ENCODE data around the gene C12orf56. TPM values are rescaled to one million over a fixed set of nuclear protein-coding genes. Genes with fewer than 3 reads are reported as not detected.

C12orf56 gene
- total RNA-seq, 2 donors from 2014 or later: not detected

DNA sequence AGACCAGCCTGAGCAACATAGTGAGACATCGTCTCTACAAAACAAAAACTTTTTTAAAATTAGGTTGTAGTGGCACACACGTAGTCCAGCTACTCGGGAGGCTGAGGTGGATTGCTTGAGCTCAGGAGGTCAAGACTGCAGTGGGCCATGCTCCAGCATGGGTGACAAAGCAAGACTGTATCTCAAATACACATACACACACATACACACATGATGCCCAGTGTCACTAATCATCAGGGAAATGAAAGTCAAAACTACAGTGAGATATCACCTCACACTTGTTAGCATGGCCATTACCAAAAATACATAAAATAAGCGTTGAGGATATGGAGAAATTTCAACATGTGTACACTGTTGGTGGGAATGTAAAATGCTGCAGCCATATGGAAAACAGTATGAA, 135.3 kb downstream of the C12orf56 start:
- H3K4me1 Mint-ChIP-seq: no peaks in the 10 kb centered on the region
- H3K27me3 Mint-ChIP-seq: no peaks in the 10 kb centered on the region
- no peak overlapping the region for H3K4me3 Mint-ChIP-seq
- no peak for ATAC-seq (replicated peaks)
- H3K9me3 Mint-ChIP-seq: no peaks in the 10 kb centered on the region
- H3K36me3 Mint-ChIP-seq (ENCODE audit: low read depth): no peaks in the 10 kb centered on the region
- H3K27ac Mint-ChIP-seq: no peak overlapping the region

- H3K27ac Mint-ChIP-seq: no peak overlapping the region
- H3K36me3 Mint-ChIP-seq (ENCODE audit: low read depth): no peaks in the 10 kb centered on the region
- H3K27me3 Mint-ChIP-seq: no peaks in the 10 kb centered on the region
- no peaks in the 10 kb centered on the region for H3K4me1 Mint-ChIP-seq
- H3K4me3 Mint-ChIP-seq: no peak overlapping the region
- ATAC-seq (replicated peaks): no peak
- no peaks in the 10 kb centered on the region for H3K9me3 Mint-ChIP-seq
These were observed 137.2 kb downstream of the C12orf56 start for GRCh38 chr12:64253356-64253755.

DNA sequence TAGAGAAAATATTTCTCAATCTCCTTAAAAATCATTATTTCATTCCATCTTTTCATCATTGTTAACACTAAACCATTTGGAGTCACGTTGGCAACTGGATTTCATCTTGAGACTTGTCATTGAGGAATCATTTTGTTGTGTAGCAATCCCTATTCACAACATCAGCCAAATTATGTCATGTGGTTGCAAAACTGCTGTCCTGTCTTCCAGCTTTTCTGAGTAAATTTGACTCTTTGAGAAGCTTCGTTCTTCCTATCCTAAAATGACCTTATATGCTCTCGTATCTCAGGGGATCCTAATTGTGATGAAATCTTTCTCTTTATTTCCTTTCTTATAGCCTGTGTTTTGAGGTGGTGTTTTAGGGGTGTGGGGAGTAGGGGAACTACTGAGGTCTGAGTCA, 137.9 kb downstream of the C12orf56 start:
- ATAC-seq (replicated peaks): no peak
- H3K4me3 Mint-ChIP-seq: no peak overlapping the region
- H3K4me1 Mint-ChIP-seq: no peaks in the 10 kb centered on the region
- no peaks in the 10 kb centered on the region for H3K27me3 Mint-ChIP-seq
- H3K9me3 Mint-ChIP-seq: no peaks in the 10 kb centered on the region
- H3K27ac Mint-ChIP-seq: no peak overlapping the region
- H3K36me3 Mint-ChIP-seq (ENCODE audit: low read depth): no peaks in the 10 kb centered on the region

GRCh38 chr12:64243809-64244208, 146.7 kb downstream of the C12orf56 start:
- no peak for ATAC-seq (replicated peaks)
- Mint-ChIP-seq H3K27ac (no peak overlapping the region), H3K4me1 (no peaks in the 10 kb centered on the region), H3K27me3 (no peaks in the 10 kb centered on the region), H3K4me3 (no peak overlapping the region), H3K9me3 (no peaks in the 10 kb centered on the region), H3K36me3 (ENCODE audit: low read depth) (no peaks in the 10 kb centered on the region)

DNA sequence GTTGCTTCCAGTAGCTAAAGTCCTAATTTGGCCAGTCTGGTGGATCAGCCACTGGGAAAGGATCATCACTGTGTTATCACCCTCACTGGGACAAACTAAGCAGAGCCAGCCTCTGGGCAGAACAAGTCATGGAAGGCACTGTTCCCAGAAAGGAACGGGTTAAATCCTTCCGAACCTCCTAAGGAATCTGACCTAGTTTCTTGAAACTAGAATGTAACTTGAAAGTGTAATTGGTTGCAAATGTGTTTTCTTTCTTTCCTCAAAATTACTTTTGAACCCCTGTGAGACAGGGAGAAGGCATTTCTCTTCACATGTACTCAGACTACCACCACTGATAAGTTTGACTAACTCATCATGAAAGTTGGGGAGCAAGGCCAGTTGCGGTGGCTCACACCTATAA, 149.8 kb downstream of the C12orf56 start:
- Mint-ChIP-seq H3K27me3 (peaks cover 4% of the 10 kb centered on the region), H3K9me3 (no peaks in the 10 kb centered on the region), H3K36me3 (ENCODE audit: low read depth) (no peaks in the 10 kb centered on the region), H3K4me3 (no peak overlapping the region), H3K27ac (no peak overlapping the region), H3K4me1 (no peaks in the 10 kb centered on the region)
- ATAC-seq (replicated peaks): no peak

GRCh38 chr12:64237382-64237781, 153.2 kb downstream of the C12orf56 start:
- Mint-ChIP-seq H3K27me3 (peaks cover 4% of the 10 kb centered on the region), H3K27ac (no peak overlapping the region), H3K36me3 (ENCODE audit: low read depth) (no peaks in the 10 kb centered on the region), H3K4me3 (no peak overlapping the region), H3K9me3 (no peaks in the 10 kb centered on the region), H3K4me1 (no peaks in the 10 kb centered on the region)
- no peak for ATAC-seq (replicated peaks)

DNA sequence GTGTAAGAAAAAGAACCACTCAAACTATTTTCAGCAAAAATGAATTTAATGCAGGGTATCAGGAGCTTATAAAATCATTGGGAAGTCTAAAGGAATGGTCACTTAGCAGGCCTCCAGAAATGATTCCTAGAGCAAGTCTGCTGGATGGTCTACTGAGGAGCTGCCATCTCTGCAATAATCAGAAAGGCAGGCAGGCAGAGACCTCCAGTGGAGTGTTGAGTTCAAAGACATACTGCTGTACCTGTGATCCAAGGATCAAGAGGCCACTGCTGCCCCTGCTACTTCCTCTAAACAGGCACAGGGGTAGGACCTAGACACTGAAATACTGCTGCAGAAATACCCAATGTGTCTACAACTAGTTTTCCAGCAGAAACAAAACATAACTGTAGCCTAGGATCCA, 154.0 kb downstream of the C12orf56 start:
- Mint-ChIP-seq H3K4me1 (no peaks in the 10 kb centered on the region), H3K36me3 (ENCODE audit: low read depth) (no peaks in the 10 kb centered on the region), H3K4me3 (no peak overlapping the region), H3K27ac (no peak overlapping the region), H3K9me3 (no peaks in the 10 kb centered on the region), H3K27me3 (peaks cover 4% of the 10 kb centered on the region)
- no peak for ATAC-seq (replicated peaks)

- H3K27me3 Mint-ChIP-seq: peaks cover 11% of the 10 kb centered on the region
- ATAC-seq (replicated peaks): no peak
- H3K4me1 Mint-ChIP-seq: no peaks in the 10 kb centered on the region
- no peaks in the 10 kb centered on the region for H3K9me3 Mint-ChIP-seq
- no peaks in the 10 kb centered on the region for H3K36me3 Mint-ChIP-seq (ENCODE audit: low read depth)
- H3K27ac Mint-ChIP-seq: no peak overlapping the region
- no peak overlapping the region for H3K4me3 Mint-ChIP-seq
These were observed 158.4 kb downstream of the C12orf56 start for GRCh38 chr12:64232196-64232595.

GRCh38 chr12:64229796-64230195, 160.8 kb downstream of the C12orf56 start:
- ATAC-seq (replicated peaks): no peak
- Mint-ChIP-seq H3K27ac (no peak overlapping the region), H3K9me3 (no peaks in the 10 kb centered on the region), H3K4me1 (no peaks in the 10 kb centered on the region), H3K36me3 (ENCODE audit: low read depth) (no peaks in the 10 kb centered on the region), H3K4me3 (no peak overlapping the region), H3K27me3 (peaks cover 10% of the 10 kb centered on the region)

GRCh38 chr12:64229240-64229639, 161.3 kb downstream of the C12orf56 start:
- ATAC-seq (replicated peaks): no peak
- no peaks in the 10 kb centered on the region for H3K9me3 Mint-ChIP-seq
- no peak overlapping the region for H3K27ac Mint-ChIP-seq
- no peaks in the 10 kb centered on the region for H3K4me1 Mint-ChIP-seq
- no peaks in the 10 kb centered on the region for H3K36me3 Mint-ChIP-seq (ENCODE audit: low read depth)
- H3K27me3 Mint-ChIP-seq: peaks cover 10% of the 10 kb centered on the region
- H3K4me3 Mint-ChIP-seq: no peak overlapping the region

DNA sequence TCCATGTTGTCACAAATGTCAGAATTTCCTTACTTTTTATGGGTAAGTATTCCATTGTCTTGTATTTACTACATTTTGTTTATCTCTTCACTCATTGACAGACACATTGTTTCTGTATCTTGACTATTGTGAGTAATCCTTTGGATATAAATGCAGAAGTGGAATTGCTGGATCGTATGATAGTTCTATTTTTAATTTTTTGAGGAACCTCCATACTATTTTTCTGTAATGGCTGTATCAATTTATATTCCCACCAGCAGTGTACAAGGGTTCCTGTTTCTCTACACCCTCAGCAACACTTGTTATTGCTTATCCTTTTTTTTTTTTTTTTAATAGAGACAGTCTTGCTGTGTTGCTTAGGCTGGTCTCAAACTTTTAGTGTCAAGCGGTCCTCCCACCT, 164.9 kb downstream of the C12orf56 start:
- Mint-ChIP-seq H3K9me3 (no peaks in the 10 kb centered on the region), H3K4me1 (peaks cover 10% of the 10 kb centered on the region), H3K36me3 (ENCODE audit: low read depth) (peaks cover 11% of the 10 kb centered on the region), H3K4me3 (no peak overlapping the region), H3K27ac (no peak overlapping the region), H3K27me3 (peaks cover 10% of the 10 kb centered on the region)
- no peak for ATAC-seq (replicated peaks)

GRCh38 chr12:64222009-64222765, 168.4 kb downstream of the C12orf56 start, which contains the start of gene KICS2:
KICS2 (minus strand) TSS chr12:64222296; CDS start chr12:64222237, 59 bp downstream.
- Mint-ChIP-seq H3K36me3 (ENCODE audit: low read depth) (peaks cover 11% of the 10 kb centered on the region), H3K4me1 (peaks cover 14% of the 10 kb centered on the region), H3K27me3 (peaks cover 3% of the 10 kb centered on the region), H3K27ac (peak within 1 kb of the TSS; percentile 94), H3K4me3 (peak within 1 kb of the TSS; percentile 92), H3K9me3 (no peaks in the 10 kb centered on the region)
- peak; percentile 96 for ATAC-seq (replicated peaks)

DNA sequence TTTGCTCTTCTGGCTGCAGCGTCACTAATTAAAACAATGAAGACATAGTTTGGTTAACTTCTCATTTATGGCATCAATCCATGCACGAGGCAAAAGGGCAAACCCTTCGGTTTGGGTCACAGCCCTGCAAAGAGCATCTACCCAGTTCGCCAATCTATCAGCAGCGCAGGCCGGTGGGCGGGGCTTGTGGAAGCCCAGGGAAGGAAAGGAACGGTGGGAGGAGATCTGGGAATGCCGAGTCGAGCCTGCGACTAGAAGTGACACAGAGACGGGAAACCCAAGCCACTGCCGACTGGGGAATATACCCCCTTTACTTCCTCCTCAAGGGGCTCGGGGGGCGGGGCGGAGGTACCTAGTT, 168.9 kb downstream of the C12orf56 start:
- no peaks in the 10 kb centered on the region for H3K9me3 Mint-ChIP-seq
- peak overlapping the region; percentile 92 for H3K4me3 Mint-ChIP-seq
- peak; percentile 45 for ATAC-seq (replicated peaks)
- peaks cover 3% of the 10 kb centered on the region for H3K27me3 Mint-ChIP-seq
- peaks cover 11% of the 10 kb centered on the region for H3K36me3 Mint-ChIP-seq (ENCODE audit: low read depth)
- H3K27ac Mint-ChIP-seq: peak overlapping the region; percentile 94
- H3K4me1 Mint-ChIP-seq: peaks cover 14% of the 10 kb centered on the region

DNA sequence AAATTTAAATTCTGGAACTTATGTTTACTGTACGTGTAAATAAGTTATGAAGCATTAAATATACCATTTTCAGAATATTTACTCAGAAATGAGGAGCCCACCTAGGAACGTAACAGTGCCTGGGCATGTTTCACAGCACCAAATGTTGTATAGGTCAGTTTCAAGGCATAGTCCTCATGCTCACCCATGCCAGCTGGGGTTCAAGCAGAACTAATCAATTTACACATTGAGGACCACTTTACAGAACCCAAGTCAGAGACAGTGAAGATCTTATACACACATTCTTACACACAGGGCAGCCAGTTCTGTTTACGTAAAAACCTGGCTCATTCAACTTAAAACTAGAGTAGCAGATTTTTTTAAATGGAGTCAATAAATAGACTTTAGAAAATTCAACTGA, 170.5 kb downstream of the C12orf56 start:
- Mint-ChIP-seq H3K27ac (no peak overlapping the region), H3K36me3 (ENCODE audit: low read depth) (peaks cover 18% of the 10 kb centered on the region), H3K9me3 (no peaks in the 10 kb centered on the region), H3K27me3 (no peaks in the 10 kb centered on the region), H3K4me1 (peaks cover 14% of the 10 kb centered on the region), H3K4me3 (peak overlapping the region; percentile 92)
- ATAC-seq (replicated peaks): no peak

GRCh38 chr12:64219145-64219544, 171.4 kb downstream of the C12orf56 start:
- Mint-ChIP-seq H3K27ac (peak overlapping the region; percentile 43), H3K4me1 (peaks cover 14% of the 10 kb centered on the region), H3K4me3 (peak overlapping the region; percentile 61), H3K9me3 (no peaks in the 10 kb centered on the region), H3K36me3 (ENCODE audit: low read depth) (peaks cover 24% of the 10 kb centered on the region), H3K27me3 (no peaks in the 10 kb centered on the region)
- ATAC-seq (replicated peaks): no peak

Measured in activated T-helper 17 cell treated with anti-CD3 and anti-CD28 coated beads, Interleukin-2, amount 50 U/mL, for 72 hours (primary cell).